Activated naive CD8-positive, alpha-beta T cell treated with anti-CD3 and anti-CD28 coated beads, Interleukin-2, amount 50 U/mL, for 16 hours (primary cell): Measurements from ENCODE around the gene TCF7.
"Not testable (repeated sequence)": the region's sequence is repeated elsewhere in the genome, so short reads cannot be mapped to it uniquely, and the experiment has no call there.

Source experiments
- DNase-seq: peaks from one replicate; pipeline ENCODE4 v3.0.0-alpha.2; 2020; ENCODE audit warnings: low read depth, low spot score

The TCF7 gene

GRCh38 chr5:134145041-134145757 is 30.7 kb downstream of the TCF7 start:
- no peak for DNase-seq

GRCh38 chr5:134145779-134146581 is 31.5 kb downstream of the TCF7 start:
- DNase-seq, result peak; percentile 55

GRCh38 chr5:134146651-134147518 is 32.4 kb downstream of the TCF7 start:
- no peak for DNase-seq

GRCh38 chr5:134148316-134148715 is 33.8 kb downstream of the TCF7 start:
- no peak for DNase-seq

GRCh38 chr5:134148986-134149539 is 34.6 kb downstream of the TCF7 start:
- DNase-seq, result no peak

- no peak for DNase-seq
Observed at GRCh38 chr5:134149571-134150303, 35.3 kb downstream of the TCF7 start.

GRCh38 chr5:134151723-134152122 is 37.2 kb downstream of the TCF7 start:
- DNase-seq, result no peak

- DNase-seq, result not testable (repeated sequence)
Observed at GRCh38 chr5:134152173-134152832, 37.8 kb downstream of the TCF7 start.

- DNase-seq, result no peak
Observed at GRCh38 chr5:134153241-134153640, 38.8 kb downstream of the TCF7 start.

GRCh38 chr5:134153657-134154056 is 39.2 kb downstream of the TCF7 start:
- no peak for DNase-seq

GRCh38 chr5:134161513-134162395 is 47.3 kb downstream of the TCF7 start:
- DNase-seq, result no peak

- no peak for DNase-seq
Observed at GRCh38 chr5:134162592-134162991, 48.1 kb downstream of the TCF7 start.

GRCh38 chr5:134171972-134172371 is 57.5 kb downstream of the TCF7 start:
- no peak for DNase-seq

- no peak for DNase-seq
Observed at GRCh38 chr5:134174841-134175839, 60.7 kb downstream of the TCF7 start.

- peak; percentile 19 for DNase-seq
Observed at GRCh38 chr5:134175921-134176510, 61.5 kb downstream of the TCF7 start.

GRCh38 chr5:134176511-134177368 is 62.3 kb downstream of the TCF7 start, which contains the start of gene SKP1:
Gene SKP1, minus strand, starts transcription at chr5:134176950. Its CDS starts 2,928 bp downstream, at chr5:134174022.
- DNase-seq, result peak; percentile 55
